Measurements from ENCODE around the gene NBPF11.

GRCh38 chr1:148162363-148162762, 10.3 kb upstream of the NBPF11 start:
- TF ChIP-seq SIN3A (conservative IDR thresholded peaks at IDR 0.05 in 1 of 2, IDR thresholded peaks at IDR 0.05 in 1 of 2; ENCODE audit: low read depth in 1 of 2, low read length in 2 of 2) (no peak), POLR2A (IDR thresholded peaks at IDR 0.05; ENCODE audit: control extremely low read depth in 1 of 2, low read depth in 2 of 2, low read length in 2 of 2) (no peak), CTCF (IDR thresholded peaks at IDR 0.05; ENCODE audit: control extremely low read depth in 1 of 3, insufficient read depth in 1 of 3, low read depth in 1 of 3, low read length in 3 of 3) (no peak), JUN (IDR thresholded peaks at IDR 0.05; ENCODE audit: low read depth, low read length) (no peak), TAF1 (IDR thresholded peaks at IDR 0.05; ENCODE audit: low read depth, low read length) (no peak), BCL11A (IDR thresholded peaks at IDR 0.05; ENCODE audit: low read depth in 2 of 2, low read length in 2 of 2) (no peak), PHF8 (conservative IDR thresholded peaks at IDR 0.05; ENCODE audit: low read depth, low read length) (no peak), POU5F1 (IDR thresholded peaks at IDR 0.05; ENCODE audit: low read depth, low read length) (no peak), BRCA1 (IDR thresholded peaks at IDR 0.05; ENCODE audit: low read depth, low read length) (no peak)

All from H1 (cell line).